HG03442 (cell line): ENCODE measurements around the gene AEBP2.

ENCODE experiments used
- ATAC-seq: cut with Tn5 transposase; IDR thresholded peaks from one replicate; pipeline ENCODE4 v1.9.1; 2021; ENCODE audit warnings: mild to moderate bottlenecking, moderate library complexity; ENCODE audit not compliant: unreplicated experiment

Gene AEBP2

DNA sequence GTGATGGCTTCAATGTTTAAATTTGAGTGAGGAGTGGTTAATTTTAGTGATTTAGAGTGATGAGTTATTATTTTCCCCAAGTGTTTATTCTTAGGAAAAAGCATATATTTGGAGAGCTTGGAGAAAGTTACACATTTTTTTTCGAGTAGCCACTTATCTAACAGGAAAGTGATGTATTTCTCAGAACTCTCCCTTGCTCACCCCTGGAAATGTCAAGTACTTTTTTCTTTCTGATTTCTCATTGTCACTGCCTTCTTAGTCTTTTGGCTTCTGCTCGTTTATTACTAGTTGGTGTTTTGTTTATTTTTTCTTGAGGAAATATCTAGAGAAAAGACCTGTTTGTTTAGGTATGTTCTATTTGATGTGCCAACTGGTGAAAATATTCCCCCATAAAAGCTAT lies 58.8 kb downstream of the AEBP2 start:
- ATAC-seq: no peak

GRCh38 chr12:19499030-19499429 lies 59.7 kb downstream of the AEBP2 start:
- no peak for ATAC-seq

GRCh38 chr12:19506497-19506896 lies 67.2 kb downstream of the AEBP2 start:
- ATAC-seq: no peak

DNA sequence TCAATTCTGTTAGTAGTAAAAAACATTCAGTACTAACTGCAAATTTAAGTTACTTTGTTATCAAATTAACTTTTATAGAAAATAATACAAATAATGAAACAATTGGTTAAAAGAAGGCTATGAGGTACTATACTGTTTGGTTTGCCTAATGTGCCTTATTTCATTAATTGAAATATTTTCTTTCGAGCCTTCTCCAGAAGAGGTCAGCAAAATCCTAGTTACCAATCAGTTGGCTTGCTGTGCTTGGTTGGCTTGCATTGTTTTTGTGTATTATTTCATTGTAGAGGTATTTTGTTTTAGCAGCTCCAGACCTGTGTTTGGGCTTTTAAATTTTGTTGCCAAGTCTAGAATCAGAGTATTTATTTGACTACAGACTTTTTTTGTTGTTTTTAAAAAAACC lies 68.5 kb downstream of the AEBP2 start:
- no peak for ATAC-seq

GRCh38 chr12:19510461-19510860 lies 71.2 kb downstream of the AEBP2 start:
- no peak for ATAC-seq

DNA sequence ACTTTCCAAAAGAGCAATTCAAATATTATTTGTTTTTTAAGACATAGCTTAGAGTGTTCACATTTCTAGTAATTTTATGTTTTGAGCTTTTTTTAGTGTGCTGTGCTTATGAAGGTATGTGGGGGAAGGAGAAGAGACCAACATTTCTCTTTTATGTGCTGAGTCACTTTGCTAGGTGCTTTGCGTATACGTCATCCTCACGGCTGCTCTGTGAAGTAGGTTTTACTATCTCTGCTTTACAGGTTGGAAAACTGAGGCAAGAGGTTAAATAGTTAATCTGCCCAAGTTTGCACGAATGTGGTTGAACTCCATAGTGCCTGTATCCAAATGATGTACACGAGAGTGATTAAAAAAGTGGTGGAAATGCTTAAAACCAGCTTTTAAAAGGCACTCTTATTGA lies 75.9 kb downstream of the AEBP2 start:
- no peak for ATAC-seq

DNA sequence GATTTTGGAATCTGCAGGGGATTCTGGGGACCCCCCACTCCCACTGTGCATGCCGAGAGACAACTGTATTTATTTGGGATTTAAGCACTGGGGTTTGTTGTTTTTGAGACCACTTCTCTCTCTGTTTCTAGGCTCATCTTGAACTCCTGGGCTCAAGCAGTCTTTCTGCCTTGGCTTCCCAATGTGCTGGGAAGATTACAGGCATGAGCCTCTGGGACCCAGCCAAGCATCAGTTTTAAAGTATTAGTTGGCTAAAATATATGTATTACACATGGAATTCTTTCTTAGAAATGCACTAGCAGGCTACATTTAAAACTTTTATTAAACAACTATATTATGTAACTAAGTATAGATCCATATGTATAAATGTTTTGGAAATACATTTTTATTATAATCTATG lies 78.3 kb downstream of the AEBP2 start:
- no peak for ATAC-seq

DNA sequence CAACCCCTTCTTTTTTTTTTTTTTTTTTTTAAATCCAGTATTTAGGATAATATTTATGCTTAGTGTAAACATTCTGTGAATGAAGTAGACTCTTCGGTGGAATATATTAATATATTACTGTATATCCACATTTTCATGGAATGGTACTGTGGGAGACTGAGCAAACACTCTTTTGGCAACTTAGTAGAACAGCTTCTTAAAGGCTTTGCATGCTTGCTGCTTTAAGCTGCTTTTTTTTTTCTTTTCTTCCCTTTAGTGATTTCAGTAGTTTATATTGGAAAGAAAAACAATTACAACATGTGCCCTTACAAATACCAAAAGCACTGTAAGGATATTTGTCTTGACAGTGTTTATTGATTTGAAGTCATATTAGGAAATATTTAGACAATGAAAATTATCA lies 78.9 kb downstream of the AEBP2 start:
- no peak for ATAC-seq

DNA sequence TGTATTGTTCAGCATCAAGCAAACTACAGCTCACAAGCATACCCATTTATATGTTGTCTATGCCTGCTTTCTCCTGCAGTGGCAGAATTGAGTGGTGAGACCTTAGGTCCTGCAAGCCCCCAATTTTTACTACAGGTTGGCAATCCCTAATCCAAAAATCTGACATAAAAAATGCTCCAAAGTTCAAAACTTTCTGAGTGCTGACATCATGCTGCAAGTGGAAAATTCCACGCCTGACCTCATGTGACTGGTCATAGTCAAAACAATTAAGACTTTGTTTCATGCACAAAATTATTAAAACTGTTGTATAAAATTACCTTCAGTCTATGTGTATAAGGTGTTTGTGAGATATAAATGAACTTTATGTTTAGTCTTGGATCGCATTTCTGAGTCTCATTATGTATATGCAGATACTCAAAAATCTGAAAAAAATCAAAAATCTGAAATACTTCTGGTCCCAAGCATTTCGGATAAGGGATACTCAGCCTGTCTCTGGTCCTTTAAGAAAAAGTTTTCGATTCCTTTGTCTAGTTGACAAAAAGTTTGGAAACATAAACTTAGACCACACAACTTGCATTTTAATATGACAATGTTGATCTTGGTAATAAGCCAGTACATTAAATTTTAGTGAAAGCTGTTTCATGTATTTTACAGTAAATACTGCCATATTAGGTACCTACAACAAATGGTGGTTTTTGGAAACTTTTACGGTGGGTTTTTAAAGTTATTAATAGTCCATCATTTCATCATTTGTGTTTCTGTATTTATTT lies 81.5 kb downstream of the AEBP2 start:
- ATAC-seq: no peak

DNA sequence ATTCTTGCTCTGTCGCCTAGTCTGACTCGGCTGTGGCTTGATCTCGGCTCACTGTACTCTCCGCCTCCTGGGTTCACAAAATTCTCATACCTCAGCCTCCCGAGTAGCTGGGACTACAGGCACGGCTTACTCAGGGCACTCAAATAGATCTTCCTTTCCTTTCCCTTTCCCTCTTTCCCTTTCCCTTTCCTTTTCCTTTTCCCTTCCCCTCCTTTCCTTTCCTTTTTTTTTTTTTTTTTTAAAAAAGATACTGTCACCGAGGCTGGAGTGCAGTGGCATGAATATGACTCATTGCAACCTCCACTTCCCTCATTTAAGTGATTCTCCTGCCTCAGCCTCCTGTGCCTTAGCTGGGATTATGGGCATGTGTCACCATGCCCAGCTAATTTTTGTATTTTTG lies 86.0 kb downstream of the AEBP2 start:
- no peak for ATAC-seq

- no peak for ATAC-seq
These were observed 88.6 kb downstream of the AEBP2 start for GRCh38 chr12:19527866-19528265.

DNA sequence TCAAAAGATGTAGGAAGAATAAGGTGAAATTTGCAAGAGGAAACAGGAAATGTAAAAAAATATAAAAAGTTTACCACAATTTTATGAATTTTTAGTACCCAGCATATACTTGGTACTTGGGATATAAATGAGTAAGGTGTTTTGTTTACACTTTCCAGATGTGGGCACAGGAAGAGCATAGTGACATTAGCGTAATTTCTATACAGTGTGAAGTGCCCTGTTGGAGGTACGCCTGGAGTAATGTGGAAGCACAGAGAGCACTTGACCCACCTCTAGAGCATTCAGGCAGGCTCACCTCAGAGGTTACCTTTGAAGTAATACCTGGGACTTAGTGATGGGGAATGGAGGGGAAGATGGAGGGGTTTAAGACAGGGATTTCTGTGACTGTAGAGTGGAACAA lies 89.5 kb downstream of the AEBP2 start:
- ATAC-seq: no peak

DNA sequence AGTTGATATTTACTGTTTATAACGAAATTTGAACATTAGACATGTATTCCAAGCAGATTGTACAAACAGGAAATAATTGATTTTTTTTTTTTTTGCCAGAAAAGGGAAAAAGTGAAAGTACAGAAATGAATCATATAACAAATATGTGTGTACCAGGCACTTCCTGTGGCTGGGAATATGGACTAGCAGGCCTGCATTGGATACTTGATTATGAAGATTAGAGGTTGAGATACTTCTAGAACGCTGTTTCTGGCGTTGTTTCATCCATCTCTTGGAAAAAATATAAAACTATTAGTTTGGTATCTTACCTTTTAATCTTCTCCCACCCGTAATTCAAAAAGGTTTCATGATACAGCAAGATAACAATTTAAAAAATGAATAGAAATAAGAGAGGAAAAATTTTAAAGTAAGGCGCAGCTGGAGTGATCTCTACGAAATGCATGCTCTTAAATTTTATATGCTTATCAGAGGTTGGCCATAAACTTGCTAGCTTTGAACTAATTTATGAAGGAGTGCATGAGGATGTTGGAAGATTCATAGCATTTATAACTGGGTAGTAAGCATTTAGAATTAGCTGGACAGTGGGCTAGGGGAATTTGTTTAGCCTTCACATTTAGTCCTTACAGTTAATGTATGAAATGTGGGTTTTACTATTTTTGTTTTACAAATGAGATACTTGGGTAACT lies 90.8 kb downstream of the AEBP2 start:
- ATAC-seq: no peak

- ATAC-seq: no peak
These were observed 91.3 kb downstream of the AEBP2 start for GRCh38 chr12:19530637-19531023.

DNA sequence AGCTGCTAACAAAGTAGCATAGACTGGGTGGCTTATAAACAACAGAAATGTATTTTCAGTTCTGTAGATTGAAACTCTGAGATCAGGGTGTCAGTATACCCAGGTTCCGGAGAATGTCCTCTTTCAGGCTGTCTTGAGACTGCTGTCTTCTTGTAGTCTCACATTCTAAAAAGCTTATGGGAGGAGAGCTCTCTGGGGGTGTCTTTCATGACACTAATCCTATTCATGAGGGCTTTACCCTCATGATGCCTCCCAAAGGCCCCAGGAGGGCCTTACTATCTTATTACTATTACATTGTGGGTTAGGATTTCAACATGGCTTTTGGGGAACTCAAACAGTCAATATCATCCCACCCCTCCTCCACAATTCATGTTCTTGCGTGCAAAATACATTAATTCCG lies 94.3 kb downstream of the AEBP2 start:
- no peak for ATAC-seq

GRCh38 chr12:19539071-19539470 lies 99.8 kb downstream of the AEBP2 start:
- no peak for ATAC-seq

DNA sequence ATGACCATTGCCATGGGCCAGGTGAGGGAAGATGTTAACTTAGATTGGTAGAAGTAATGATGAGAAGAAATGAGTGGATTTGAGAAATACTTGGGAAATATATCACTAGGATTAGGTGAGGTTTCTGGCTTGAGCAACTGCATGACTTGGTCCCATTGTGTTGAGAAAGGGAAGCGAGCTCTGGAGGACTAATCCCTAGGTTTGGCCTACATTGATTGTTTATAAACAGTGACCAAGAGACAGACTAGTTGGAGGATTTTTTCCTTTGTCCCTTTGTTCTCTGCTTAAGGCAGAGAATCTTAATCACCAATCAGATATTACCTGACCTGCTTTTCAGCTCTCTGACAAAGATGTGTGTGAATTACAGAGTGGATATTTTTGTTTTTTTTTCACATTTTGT lies 100.5 kb downstream of the AEBP2 start:
- no peak for ATAC-seq

- ATAC-seq: no peak
These were observed 103.3 kb downstream of the AEBP2 start for GRCh38 chr12:19542606-19543005.

DNA sequence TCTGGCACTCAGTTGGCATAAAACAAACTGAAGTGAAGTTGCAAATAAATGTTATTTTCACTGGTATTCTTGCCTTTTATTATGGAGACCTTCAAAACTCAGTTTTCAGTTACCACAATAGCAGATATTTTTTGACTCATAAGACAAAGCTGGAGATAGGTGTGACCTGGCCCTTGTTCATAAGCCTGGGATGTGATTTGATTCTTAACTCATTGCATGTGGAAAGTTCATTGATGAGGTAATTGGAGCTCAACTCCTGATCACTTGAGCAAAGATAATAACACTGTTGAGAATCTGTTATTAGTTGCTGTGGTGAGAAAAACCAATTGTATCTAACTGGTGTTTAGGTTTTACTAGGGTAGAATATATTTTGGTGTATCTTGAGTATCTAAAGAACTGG lies 105.1 kb downstream of the AEBP2 start:
- no peak for ATAC-seq

DNA sequence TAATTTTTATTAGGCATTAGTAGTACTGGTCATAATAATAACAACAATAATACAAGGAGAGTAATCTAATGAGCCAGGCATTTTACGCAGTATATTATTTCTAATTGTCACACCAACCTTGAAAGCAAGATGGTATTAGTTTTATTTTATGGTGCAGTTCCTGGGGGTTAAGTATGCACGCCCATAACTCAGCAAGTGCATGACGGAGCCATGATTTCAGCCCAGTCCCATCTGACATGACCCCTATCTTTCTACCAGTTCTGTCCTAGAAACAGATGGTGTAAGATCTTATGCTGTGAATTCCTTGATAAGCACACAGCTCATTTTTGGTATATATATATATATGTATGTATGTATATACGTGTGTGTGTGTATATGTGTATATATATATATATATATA lies 106.0 kb downstream of the AEBP2 start:
- no peak for ATAC-seq

DNA sequence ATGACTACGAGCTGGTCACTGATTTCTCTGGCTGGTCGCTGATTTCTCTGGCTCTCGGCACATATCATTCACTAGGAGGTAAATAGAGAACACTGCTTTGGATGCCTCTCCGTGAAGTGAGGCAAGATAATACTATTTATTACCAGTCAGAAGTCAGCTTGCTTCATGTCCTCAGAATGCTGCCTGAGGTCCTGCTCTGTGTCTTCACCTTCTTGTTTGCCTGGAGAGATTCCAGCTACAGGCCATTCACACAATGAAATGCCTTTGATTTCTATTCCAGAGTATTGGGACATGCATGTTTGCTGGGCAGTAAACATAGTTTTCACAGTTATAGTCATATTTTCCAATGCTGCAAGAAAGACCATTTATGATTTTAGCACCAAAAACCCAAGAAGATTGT lies 106.7 kb downstream of the AEBP2 start:
- no peak for ATAC-seq

- ATAC-seq: no peak
These were observed 107.4 kb downstream of the AEBP2 start for GRCh38 chr12:19546611-19547162.
